HUES48 (cell line): Measurements from ENCODE around the gene ABCF2.

Experiments used
- H3K27ac ChIP-seq: one replicate; pipeline ENCODE4 v1.7.0; 2013; ENCODE audit warnings: low read depth, low read length, inconsistent platforms
- H3K27me3 ChIP-seq: 2 replicates; pipeline ENCODE4 v1.6.1; 2013; ENCODE audit warnings: mild to moderate bottlenecking, low read length; ENCODE audit not compliant: control insufficient read depth, insufficient read depth
- H3K36me3 ChIP-seq: 2 replicates; pipeline ENCODE4 v1.6.1; 2013; ENCODE audit warnings: low read length; ENCODE audit not compliant: control insufficient read depth, insufficient read depth
- H3K4me1 ChIP-seq: 2 replicates; pipeline ENCODE4 v1.6.1; 2013; ENCODE audit warnings: mild to moderate bottlenecking, low read length; ENCODE audit not compliant: control insufficient read depth, insufficient read depth
- H3K4me3 ChIP-seq: 2 replicates; pipeline ENCODE4 v1.5.1; 2013; ENCODE audit warnings: mild to moderate bottlenecking, low read depth, low read length
- H3K9ac ChIP-seq: 2 replicates; pipeline ENCODE4 v1.6.1; 2013; ENCODE audit warnings: mild to moderate bottlenecking, low read depth, low read length, moderate library complexity
- H3K9me3 ChIP-seq: 2 replicates; pipeline ENCODE4 v1.6.1; 2013; ENCODE audit warnings: low read length; ENCODE audit not compliant: control insufficient read depth, insufficient read depth

Gene ABCF2

GRCh38 chr7:151212626-151213025 is 14.4 kb downstream of the ABCF2 start:
- peaks cover 59% of the 10 kb centered on the region for H3K36me3 ChIP-seq
- no peaks in the 10 kb centered on the region for H3K27me3 ChIP-seq
- H3K9ac ChIP-seq = no peak overlapping the region
- no peaks in the 10 kb centered on the region for H3K9me3 ChIP-seq
- H3K4me3 ChIP-seq = no peak overlapping the region
- H3K4me1 ChIP-seq = peaks cover 8% of the 10 kb centered on the region
- no peak overlapping the region for H3K27ac ChIP-seq

GRCh38 chr7:151211155-151211772 is 15.7 kb downstream of the ABCF2 start:
- H3K9me3 ChIP-seq = no peaks in the 10 kb centered on the region
- H3K27me3 ChIP-seq = no peaks in the 10 kb centered on the region
- peaks cover 45% of the 10 kb centered on the region for H3K36me3 ChIP-seq
- H3K9ac ChIP-seq = no peak overlapping the region
- no peak overlapping the region for H3K4me3 ChIP-seq
- peaks cover 8% of the 10 kb centered on the region for H3K4me1 ChIP-seq
- H3K27ac ChIP-seq = no peak overlapping the region

- Histone ChIP-seq H3K27me3 (no peaks in the 10 kb centered on the region), H3K4me1 (peaks cover 8% of the 10 kb centered on the region), H3K36me3 (peaks cover 35% of the 10 kb centered on the region), H3K4me3 (no peak within 1 kb of the TSS), H3K9ac (no peak within 1 kb of the TSS), H3K9me3 (no peaks in the 10 kb centered on the region), H3K27ac (no peak within 1 kb of the TSS)
Measured at GRCh38 chr7:151210087-151210854, 16.7 kb downstream of the ABCF2 start, which contains the start of gene H2BK1. TSS of gene H2BK1 (minus strand) at chr7:151210488. CDS start at chr7:151210318, 170 bp downstream.

- H3K27me3 ChIP-seq = no peaks in the 10 kb centered on the region
- peaks cover 8% of the 10 kb centered on the region for H3K4me1 ChIP-seq
- no peak overlapping the region for H3K9ac ChIP-seq
- H3K27ac ChIP-seq = no peak overlapping the region
- no peaks in the 10 kb centered on the region for H3K9me3 ChIP-seq
- H3K36me3 ChIP-seq = peaks cover 28% of the 10 kb centered on the region
- no peak overlapping the region for H3K4me3 ChIP-seq
Measured at GRCh38 chr7:151209588-151209987, 17.4 kb downstream of the ABCF2 start.

- H3K4me1 ChIP-seq = peaks cover 8% of the 10 kb centered on the region
- no peaks in the 10 kb centered on the region for H3K9me3 ChIP-seq
- H3K27ac ChIP-seq = no peak overlapping the region
- H3K9ac ChIP-seq = no peak overlapping the region
- peaks cover 16% of the 10 kb centered on the region for H3K36me3 ChIP-seq
- H3K27me3 ChIP-seq = no peaks in the 10 kb centered on the region
- no peak overlapping the region for H3K4me3 ChIP-seq
Measured at GRCh38 chr7:151208253-151208862, 18.6 kb downstream of the ABCF2 start.

GRCh38 chr7:151207804-151208203 is 19.2 kb downstream of the ABCF2 start:
- Histone ChIP-seq H3K4me3 (no peak overlapping the region), H3K4me1 (peaks cover 8% of the 10 kb centered on the region), H3K36me3 (peaks cover 10% of the 10 kb centered on the region; the same call in 1 of the 2 replicates), H3K27me3 (no peaks in the 10 kb centered on the region), H3K27ac (no peak overlapping the region), H3K9me3 (no peaks in the 10 kb centered on the region), H3K9ac (no peak overlapping the region)

- H3K4me1 ChIP-seq = peaks cover 8% of the 10 kb centered on the region
- no peak overlapping the region for H3K4me3 ChIP-seq
- no peaks in the 10 kb centered on the region for H3K9me3 ChIP-seq
- H3K27me3 ChIP-seq = no peaks in the 10 kb centered on the region
- peaks cover 5% of the 10 kb centered on the region; the same call in 1 of the 2 replicates for H3K36me3 ChIP-seq
- no peak overlapping the region for H3K27ac ChIP-seq
- no peak overlapping the region for H3K9ac ChIP-seq
Measured at GRCh38 chr7:151207315-151207714, 19.7 kb downstream of the ABCF2 start.

GRCh38 chr7:151206914-151207313 is 20.1 kb downstream of the ABCF2 start:
- Histone ChIP-seq H3K4me3 (no peak overlapping the region), H3K9me3 (no peaks in the 10 kb centered on the region), H3K4me1 (peaks cover 8% of the 10 kb centered on the region), H3K27ac (no peak overlapping the region), H3K9ac (no peak overlapping the region), H3K27me3 (no peaks in the 10 kb centered on the region), H3K36me3 (peaks cover 1% of the 10 kb centered on the region; the same call in 1 of the 2 replicates)

GRCh38 chr7:151205730-151206129 is 21.3 kb downstream of the ABCF2 start:
- H3K36me3 ChIP-seq = no peaks in the 10 kb centered on the region
- no peak overlapping the region for H3K9ac ChIP-seq
- peaks cover 3% of the 10 kb centered on the region for H3K4me1 ChIP-seq
- no peaks in the 10 kb centered on the region for H3K9me3 ChIP-seq
- H3K27ac ChIP-seq = no peak overlapping the region
- H3K27me3 ChIP-seq = no peaks in the 10 kb centered on the region
- no peak overlapping the region for H3K4me3 ChIP-seq

GRCh38 chr7:151204383-151205032 is 22.5 kb downstream of the ABCF2 start:
- Histone ChIP-seq H3K9ac (no peak overlapping the region), H3K27ac (no peak overlapping the region), H3K27me3 (no peaks in the 10 kb centered on the region), H3K4me3 (no peak overlapping the region), H3K9me3 (no peaks in the 10 kb centered on the region), H3K36me3 (no peaks in the 10 kb centered on the region), H3K4me1 (no peaks in the 10 kb centered on the region; the same call in 1 of the 2 replicates)
